ENCODE results near the gene NTRK1. TPM values are rescaled to one million over a fixed set of nuclear protein-coding genes. Genes with fewer than 3 reads are reported as not detected.

NTRK1 gene
- total and polyA plus RNA-seq, 8 donors: 0.20 to 1.1 (median 0.49) TPM

DNA sequence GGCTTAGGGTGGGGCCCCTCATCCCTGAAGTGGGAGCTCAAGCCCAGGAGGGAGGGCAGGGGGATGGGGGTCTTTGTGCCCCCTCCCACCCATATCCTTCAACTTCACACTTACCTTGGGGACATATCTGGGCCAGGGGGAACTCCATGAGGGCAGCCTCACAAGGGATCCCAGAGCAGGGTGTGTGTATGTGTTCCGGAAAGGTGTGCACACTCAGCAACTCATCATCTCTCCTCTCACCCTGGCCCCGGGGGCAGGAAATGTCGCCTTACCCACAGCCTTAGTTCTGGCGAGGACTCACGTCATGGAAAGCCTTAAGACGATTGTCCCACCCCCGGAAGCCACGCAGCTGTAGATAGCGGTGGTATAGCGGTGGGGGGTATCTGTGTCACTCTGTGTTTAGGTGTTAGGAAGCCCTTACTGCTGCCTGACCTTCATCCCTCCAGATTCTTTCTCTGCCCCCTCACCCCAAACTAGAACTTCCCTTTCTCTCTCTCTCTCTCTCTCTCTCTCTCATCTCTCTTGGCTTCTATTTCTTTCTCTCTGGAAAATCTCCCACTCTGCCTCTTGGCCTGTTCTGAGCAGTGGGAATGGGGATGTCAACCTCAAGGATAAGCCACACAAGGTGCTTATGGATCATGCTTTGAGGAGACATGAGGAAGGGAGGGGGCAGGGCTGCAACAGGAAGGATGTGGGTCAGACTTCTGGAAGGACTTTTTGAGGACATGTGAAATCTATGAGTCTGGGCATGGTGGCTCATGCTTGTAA is 43.9 kb upstream of the NTRK1 start, which contains the start of gene SH2D2A:
TSS of gene SH2D2A (minus strand) at position 288 of the 768 bp plus-strand sequence. CDS start at position 148, 140 bp downstream.
- Histone ChIP-seq H3K9me3 (no peaks in the 10 kb centered on the region), H3K27ac (peak within 1 kb of the TSS in 2 of 4 donors; percentile 0 to 15), H3K27me3 (no peaks in the 10 kb centered on the region), H3K4me3 (peak within 1 kb of the TSS in 1 of 4 donors; percentile 18), H3K36me3 (no peaks in the 10 kb centered on the region), H3K4me1 (peaks cover 0 to 6% (median 3%) of the 10 kb centered on the region in 3 donors)
- TF ChIP-seq, protein P1, sequence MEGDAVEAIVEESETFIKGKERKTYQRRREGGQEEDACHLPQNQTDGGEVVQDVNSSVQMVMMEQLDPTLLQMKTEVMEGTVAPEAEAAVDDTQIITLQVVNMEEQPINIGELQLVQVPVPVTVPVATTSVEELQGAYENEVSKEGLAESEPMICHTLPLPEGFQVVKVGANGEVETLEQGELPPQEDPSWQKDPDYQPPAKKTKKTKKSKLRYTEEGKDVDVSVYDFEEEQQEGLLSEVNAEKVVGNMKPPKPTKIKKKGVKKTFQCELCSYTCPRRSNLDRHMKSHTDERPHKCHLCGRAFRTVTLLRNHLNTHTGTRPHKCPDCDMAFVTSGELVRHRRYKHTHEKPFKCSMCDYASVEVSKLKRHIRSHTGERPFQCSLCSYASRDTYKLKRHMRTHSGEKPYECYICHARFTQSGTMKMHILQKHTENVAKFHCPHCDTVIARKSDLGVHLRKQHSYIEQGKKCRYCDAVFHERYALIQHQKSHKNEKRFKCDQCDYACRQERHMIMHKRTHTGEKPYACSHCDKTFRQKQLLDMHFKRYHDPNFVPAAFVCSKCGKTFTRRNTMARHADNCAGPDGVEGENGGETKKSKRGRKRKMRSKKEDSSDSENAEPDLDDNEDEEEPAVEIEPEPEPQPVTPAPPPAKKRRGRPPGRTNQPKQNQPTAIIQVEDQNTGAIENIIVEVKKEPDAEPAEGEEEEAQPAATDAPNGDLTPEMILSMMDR (IDR thresholded peaks at IDR 0.05): no peak
- DNase-seq (no peak), ATAC-seq (peak in 3 of 4 donors; percentile 4 to 25 (median 11)), FAIRE-seq (no peak)
- WGBS, 2 donors: 46 to 69% methylated on average over 10 of the region's 10 CpGs
- intact Hi-C loops (cut with DNase I): no loop called here

DNA sequence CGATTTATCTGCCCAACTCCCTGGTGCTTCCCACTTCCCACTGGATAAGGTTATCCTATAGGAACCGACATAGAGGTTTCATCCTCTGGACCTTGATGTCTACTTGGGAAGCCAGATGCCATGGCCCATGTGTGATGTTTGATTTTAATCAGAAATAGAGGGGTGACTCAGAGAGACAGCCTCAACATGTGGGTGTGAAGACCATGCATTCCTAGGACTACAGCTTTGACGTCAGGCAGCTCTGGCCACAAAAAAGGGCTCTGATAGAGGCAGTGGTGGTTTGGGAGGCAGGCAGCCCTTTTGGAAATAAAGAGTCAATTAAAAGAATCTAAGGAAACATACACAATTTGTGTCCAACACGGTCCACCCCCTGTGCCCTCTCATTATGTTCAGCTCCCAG is 38.9 kb upstream of the NTRK1 start:
- no peak for ATAC-seq
- intact Hi-C loops (cut with DNase I): no loop called here
- Histone ChIP-seq H3K9me3 (no peaks in the 10 kb centered on the region), H3K4me1 (no peaks in the 10 kb centered on the region), H3K36me3 (no peaks in the 10 kb centered on the region), H3K27ac (no peak overlapping the region), H3K4me3 (no peak overlapping the region), H3K27me3 (no peaks in the 10 kb centered on the region)
- no peak for DNase-seq
- no peak for FAIRE-seq
- TF ChIP-seq, protein P1 (IDR thresholded peaks at IDR 0.05): no peak
- 59 to 67% methylated on average over 4 of the region's 4 CpGs for WGBS, 2 donors

DNA sequence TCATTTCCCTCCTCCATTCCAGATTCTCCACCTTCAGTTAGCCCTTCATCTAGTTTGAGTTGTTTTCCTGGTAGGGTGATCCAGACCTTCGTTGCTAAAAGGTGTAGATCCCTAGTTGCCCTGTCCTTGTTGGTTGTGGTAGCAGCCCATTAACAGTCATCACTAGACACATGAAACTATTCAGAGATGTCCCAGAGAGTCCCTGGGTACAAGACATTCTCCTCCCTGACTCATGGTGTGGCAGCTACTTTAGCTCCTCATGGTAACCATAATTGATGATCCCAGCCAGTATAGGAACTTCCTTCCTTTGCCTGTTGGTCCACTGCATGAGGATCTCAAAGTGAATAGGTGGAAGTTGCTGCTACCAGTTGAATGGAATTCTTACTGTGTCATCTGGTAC is 38.0 kb upstream of the NTRK1 start:
- no peaks in the 10 kb centered on the region for H3K9me3 ChIP-seq
- no peak for FAIRE-seq

DNA sequence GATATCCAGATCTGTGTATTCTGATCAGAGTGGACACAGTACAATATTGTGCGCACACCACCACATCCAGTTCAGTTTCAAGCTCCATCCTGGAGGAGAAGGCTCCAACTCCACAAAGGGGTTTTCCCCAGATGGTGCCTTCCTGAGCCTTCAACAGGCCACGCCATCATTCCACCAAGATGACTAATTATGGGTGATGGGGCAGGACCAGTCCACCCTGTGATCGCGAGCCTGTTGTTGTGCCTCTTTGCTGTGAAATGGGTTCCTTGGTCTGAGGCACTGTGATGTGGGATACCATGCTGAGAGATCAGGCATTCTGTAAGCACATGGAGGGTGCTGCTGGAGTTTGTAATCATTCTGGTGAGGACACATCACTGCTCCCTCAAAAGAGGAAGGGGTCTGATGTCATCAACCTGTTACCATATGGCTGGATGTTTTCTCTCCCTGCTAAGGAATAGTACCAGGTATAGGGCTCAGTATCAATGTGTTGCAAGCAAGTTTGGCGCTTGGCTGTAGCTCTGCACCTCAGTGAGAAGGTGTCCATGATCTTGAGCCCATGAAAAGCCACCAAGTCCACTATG is 37.4 kb upstream of the NTRK1 start:
- no peak overlapping the region for H3K4me3 ChIP-seq
- H3K36me3 ChIP-seq: no peaks in the 10 kb centered on the region
- ATAC-seq (no peak), DNase-seq (no peak), FAIRE-seq (no peak)
- H3K4me1 ChIP-seq: no peaks in the 10 kb centered on the region
- H3K27ac ChIP-seq: no peak overlapping the region
- no peaks in the 10 kb centered on the region for H3K27me3 ChIP-seq
- TF ChIP-seq, protein P1 (IDR thresholded peaks at IDR 0.05): no peak
- H3K9me3 ChIP-seq: no peaks in the 10 kb centered on the region
- intact Hi-C loops (cut with DNase I): no loop called here
- WGBS, 2 donors: 77 to 78% methylated on average over 5 of the region's 5 CpGs

More for the DNA sequence above, 38.0 kb upstream of the NTRK1 start:
- no peak for DNase-seq
- 42 to 59% methylated on average over 1 of the region's 1 CpG for WGBS, 2 donors
- no peak for ATAC-seq
- TF ChIP-seq, protein P1 (IDR thresholded peaks at IDR 0.05): no peak
- intact Hi-C loops (cut with DNase I): no loop called here
- Histone ChIP-seq H3K27ac (no peak overlapping the region), H3K36me3 (no peaks in the 10 kb centered on the region), H3K4me1 (no peaks in the 10 kb centered on the region), H3K4me3 (no peak overlapping the region), H3K27me3 (no peaks in the 10 kb centered on the region)

DNA sequence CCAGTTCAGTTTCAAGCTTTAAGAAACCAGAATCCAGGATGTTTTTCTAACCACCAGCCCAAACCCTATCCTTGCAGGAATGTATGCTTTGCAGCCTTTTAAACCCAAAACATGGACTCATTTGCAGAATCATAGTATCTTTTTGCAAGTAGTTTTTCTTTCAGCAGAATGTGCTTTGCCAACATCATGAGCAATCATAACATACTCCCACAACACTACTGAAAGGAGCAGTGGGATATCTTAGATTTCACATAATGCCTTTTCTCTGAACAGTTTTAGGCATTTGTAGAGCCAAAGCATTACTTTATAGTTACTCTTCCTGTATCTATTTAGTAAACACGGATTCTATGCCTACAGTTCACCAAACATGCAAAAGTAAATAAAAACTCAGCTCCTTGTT is 34.0 kb upstream of the NTRK1 start:
- TF ChIP-seq, protein P1 (IDR thresholded peaks at IDR 0.05): no peak
- Histone ChIP-seq H3K9me3 (no peaks in the 10 kb centered on the region), H3K27me3 (no peaks in the 10 kb centered on the region), H3K4me3 (no peak overlapping the region), H3K27ac (no peak overlapping the region), H3K36me3 (no peaks in the 10 kb centered on the region), H3K4me1 (no peaks in the 10 kb centered on the region)
- WGBS, 2 donors: 47 to 49% methylated on average over 1 of the region's 1 CpG
- no peak for ATAC-seq
- intact Hi-C loops (cut with DNase I): no loop called here
- no peak for DNase-seq
- FAIRE-seq: no peak

Data from pancreas (tissue), 10 donors.